Osteocyte (in vitro differentiated cells): ENCODE results near the gene CSTF2T. TPM values are rescaled to one million over a fixed set of nuclear protein-coding genes. Genes with fewer than 3 reads are reported as not detected.
A peak's percentile ranks its signal among the peaks of the same experiment; 100 is the strongest.

ENCODE experiments used
- DNase-seq: peaks from one replicate; pipeline ENCODE4 v3.0.0; 2021; ENCODE audit warnings: mixed read lengths; ENCODE audit not compliant: unreplicated experiment; ENCODE audit errors: extremely low spot score
- H3K27ac Mint-ChIP-seq: one replicate; pipeline ENCODE4 v1.8.0; 2021; ENCODE audit warnings: mild to moderate bottlenecking, mixed read lengths; ENCODE audit not compliant: unreplicated experiment
- H3K27me3 Mint-ChIP-seq: one replicate; pipeline ENCODE4 v1.8.0; 2021; ENCODE audit warnings: mixed read lengths; ENCODE audit not compliant: unreplicated experiment
- H3K36me3 Mint-ChIP-seq: one replicate; pipeline ENCODE4 v1.8.0; 2021; ENCODE audit warnings: mixed read lengths; ENCODE audit not compliant: unreplicated experiment
- H3K4me1 Mint-ChIP-seq: one replicate; pipeline ENCODE4 v1.8.0; 2021; ENCODE audit warnings: mixed read lengths; ENCODE audit not compliant: unreplicated experiment
- H3K4me3 Mint-ChIP-seq: one replicate; pipeline ENCODE4 v1.8.0; 2021; ENCODE audit warnings: mild to moderate bottlenecking, moderate library complexity, mixed read lengths; ENCODE audit not compliant: unreplicated experiment
- H3K9me3 Mint-ChIP-seq: one replicate; pipeline ENCODE4 v1.8.0; 2021; ENCODE audit warnings: mixed read lengths; ENCODE audit not compliant: unreplicated experiment
- total RNA-seq: library from RNA; stranded (reverse); gene quantifications from 2 replicates; pipeline ENCODE4 v1.2.1, GENCODE V29; 2021
- TF ChIP-seq, protein P1 (sequence below): fragments of 200-600 bp; sonication (generic); IDR thresholded peaks from 2 replicates; pipeline ENCODE4 v1.5.0; 2021; ENCODE audit warnings: antibody characterized with exemption, mild to moderate bottlenecking, moderate library complexity

CSTF2T gene
- total RNA-seq, 1 donor from 2014 or later = 23.9 TPM

DNA sequence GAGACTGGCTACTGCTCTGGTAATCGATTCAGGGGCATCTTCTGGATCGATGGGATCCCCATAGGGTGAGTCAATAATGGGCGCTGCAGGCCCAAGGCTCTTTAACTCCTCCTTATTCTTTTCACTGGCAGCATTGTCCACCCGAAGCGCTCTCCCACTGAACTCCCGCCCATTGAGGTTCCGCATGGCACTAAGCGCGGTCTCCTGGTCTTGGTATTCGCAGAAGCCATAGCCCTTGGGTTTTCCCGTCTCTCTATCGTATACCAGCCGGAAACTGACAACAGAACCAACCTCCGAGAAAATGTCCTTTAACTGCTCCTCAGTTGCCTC is 285 bp downstream of the CSTF2T start:
- no peak for DNase-seq
- TF ChIP-seq, protein P1, sequence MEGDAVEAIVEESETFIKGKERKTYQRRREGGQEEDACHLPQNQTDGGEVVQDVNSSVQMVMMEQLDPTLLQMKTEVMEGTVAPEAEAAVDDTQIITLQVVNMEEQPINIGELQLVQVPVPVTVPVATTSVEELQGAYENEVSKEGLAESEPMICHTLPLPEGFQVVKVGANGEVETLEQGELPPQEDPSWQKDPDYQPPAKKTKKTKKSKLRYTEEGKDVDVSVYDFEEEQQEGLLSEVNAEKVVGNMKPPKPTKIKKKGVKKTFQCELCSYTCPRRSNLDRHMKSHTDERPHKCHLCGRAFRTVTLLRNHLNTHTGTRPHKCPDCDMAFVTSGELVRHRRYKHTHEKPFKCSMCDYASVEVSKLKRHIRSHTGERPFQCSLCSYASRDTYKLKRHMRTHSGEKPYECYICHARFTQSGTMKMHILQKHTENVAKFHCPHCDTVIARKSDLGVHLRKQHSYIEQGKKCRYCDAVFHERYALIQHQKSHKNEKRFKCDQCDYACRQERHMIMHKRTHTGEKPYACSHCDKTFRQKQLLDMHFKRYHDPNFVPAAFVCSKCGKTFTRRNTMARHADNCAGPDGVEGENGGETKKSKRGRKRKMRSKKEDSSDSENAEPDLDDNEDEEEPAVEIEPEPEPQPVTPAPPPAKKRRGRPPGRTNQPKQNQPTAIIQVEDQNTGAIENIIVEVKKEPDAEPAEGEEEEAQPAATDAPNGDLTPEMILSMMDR = no peak
- Mint-ChIP-seq H3K27ac (peak overlapping the region; percentile 99), H3K27me3 (no peaks in the 10 kb centered on the region), H3K36me3 (peaks cover 9% of the 10 kb centered on the region), H3K4me1 (peaks cover 37% of the 10 kb centered on the region), H3K9me3 (no peaks in the 10 kb centered on the region), H3K4me3 (peak overlapping the region; percentile 96)

DNA sequence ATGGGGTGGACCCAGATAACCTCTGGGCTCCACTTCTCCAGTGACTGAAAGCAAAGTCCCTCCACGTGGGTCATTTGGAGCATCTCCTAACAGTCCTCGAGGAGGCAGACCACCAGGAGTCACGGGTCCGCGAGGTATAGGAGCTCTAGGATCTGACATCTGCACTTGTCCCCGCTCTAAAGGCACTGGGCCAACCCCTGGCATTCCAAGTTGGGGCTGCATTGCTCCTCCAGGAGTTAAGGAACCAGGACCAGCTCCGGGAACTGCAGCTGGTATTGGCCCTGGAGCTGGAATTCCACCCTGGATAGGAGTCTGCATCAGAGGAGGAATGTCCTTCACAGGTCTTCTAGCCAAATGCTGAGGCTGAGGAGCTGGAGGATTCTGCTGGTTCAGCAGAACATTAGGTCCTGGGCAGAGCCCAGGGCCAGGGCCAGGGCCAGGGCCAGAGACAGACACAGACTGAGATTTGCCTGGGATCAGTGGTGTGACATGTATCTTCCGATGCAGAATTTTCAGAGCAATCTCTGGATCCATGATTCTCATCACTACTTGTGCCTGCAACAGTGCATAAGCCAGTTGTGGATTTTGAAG is 827 bp downstream of the CSTF2T start:
- no peak for DNase-seq
- peak overlapping the region; percentile 99 for H3K27ac Mint-ChIP-seq
- H3K4me1 Mint-ChIP-seq = peaks cover 37% of the 10 kb centered on the region
- TF ChIP-seq, protein P1 = no peak
- H3K27me3 Mint-ChIP-seq = no peaks in the 10 kb centered on the region
- H3K4me3 Mint-ChIP-seq = peak overlapping the region; percentile 96
- H3K36me3 Mint-ChIP-seq = peaks cover 9% of the 10 kb centered on the region
- H3K9me3 Mint-ChIP-seq = no peaks in the 10 kb centered on the region

DNA sequence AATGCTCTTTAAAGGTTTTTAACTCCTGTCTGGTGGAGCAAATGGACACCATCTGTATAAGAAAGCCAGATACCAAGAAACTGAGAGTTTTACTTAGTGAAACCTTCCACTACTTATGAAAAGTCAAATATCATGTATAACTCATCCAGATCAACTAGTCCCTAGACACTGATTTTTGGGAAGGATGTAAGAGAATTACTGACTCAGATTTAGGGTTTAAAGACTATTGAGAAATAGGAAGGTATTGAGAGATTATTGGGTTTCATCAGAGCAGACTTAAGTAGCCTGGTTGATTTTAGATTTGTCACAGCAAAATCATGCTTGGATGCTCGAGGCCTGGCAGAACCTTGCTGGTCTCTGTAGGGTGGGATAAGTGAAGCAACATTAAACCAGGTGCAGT is 3.1 kb downstream of the CSTF2T start:
- TF ChIP-seq, protein P1 = no peak
- no peak for DNase-seq
- Mint-ChIP-seq H3K4me1 (peaks cover 37% of the 10 kb centered on the region), H3K4me3 (no peak overlapping the region), H3K9me3 (no peaks in the 10 kb centered on the region), H3K27ac (no peak overlapping the region), H3K36me3 (peaks cover 9% of the 10 kb centered on the region), H3K27me3 (no peaks in the 10 kb centered on the region)

DNA sequence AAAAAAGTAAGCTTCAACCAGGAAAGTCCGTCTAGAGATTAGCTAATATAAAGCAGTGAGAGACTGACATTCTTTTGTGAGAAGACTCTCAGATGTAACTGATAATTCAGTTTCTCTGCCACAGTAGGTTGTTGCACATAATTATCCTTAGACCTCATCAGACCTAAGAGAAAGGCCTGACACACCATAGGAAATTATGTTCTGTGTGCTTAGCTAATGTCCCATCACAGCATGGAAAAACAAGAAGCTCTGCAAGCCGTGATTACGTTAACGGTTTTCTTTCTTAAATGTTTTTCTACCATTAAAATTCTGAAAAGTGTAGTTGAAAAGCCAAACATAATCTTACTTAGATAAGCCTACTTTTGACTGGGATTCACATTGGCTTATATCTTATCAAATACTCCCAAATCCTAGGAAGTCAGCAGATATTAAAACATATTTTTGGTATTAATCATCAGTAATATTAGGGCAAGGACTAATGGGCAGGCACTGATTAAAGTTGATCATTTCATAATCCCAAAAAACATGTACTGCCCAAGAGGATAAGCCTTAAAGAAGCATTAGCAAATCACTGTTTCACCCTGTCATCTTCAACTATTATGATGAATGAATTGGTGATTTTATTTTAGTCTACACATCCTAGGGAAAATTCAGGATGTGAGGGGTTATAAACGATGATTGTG is 5.2 kb downstream of the CSTF2T start:
- Mint-ChIP-seq H3K4me1 (peaks cover 32% of the 10 kb centered on the region), H3K36me3 (peaks cover 9% of the 10 kb centered on the region), H3K9me3 (no peaks in the 10 kb centered on the region), H3K27ac (no peak overlapping the region), H3K27me3 (no peaks in the 10 kb centered on the region), H3K4me3 (no peak overlapping the region)
- TF ChIP-seq, protein P1 = no peak
- DNase-seq = no peak

DNA sequence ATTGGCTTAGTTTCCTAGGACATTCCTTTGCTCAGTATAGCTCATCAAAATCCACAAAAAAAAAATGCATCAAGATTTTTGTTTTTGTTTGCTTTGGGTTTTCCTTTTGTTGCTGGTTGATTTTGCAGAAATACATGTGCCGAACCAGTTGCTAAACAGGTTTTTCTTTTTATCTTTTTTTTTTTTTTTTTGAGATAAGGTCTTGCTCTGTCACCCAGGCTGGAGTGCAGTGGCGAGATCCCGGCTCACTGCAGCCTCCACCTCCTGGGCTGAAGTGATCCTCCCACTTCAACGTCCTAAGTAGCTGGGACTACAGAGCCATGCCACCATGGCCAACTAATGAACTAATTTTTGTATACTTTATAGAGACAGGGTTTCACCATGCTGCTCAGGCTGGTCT is 8.3 kb downstream of the CSTF2T start:
- Mint-ChIP-seq H3K4me3 (no peak overlapping the region), H3K36me3 (peaks cover 3% of the 10 kb centered on the region), H3K9me3 (no peaks in the 10 kb centered on the region), H3K27me3 (no peaks in the 10 kb centered on the region), H3K27ac (no peak overlapping the region), H3K4me1 (peaks cover 6% of the 10 kb centered on the region)
- TF ChIP-seq, protein P1 = no peak
- no peak for DNase-seq
